HEK293 (cell line): Measurements from ENCODE around the gene GLCCI1.

Source experiments
- CTCF ChIA-PET: fragments of 350-600 bp; formaldehyde crosslinking; extraction: SDS; loops from one replicate; lab custom pipeline; 2021; ENCODE audit warnings: antibody characterized with exemption; lab: Yijun Ruan, JAX
- POLR2A ChIA-PET: fragments of 300-600 bp; formaldehyde crosslinking; extraction: SDS; loops from one replicate; lab custom pipeline; 2020; ENCODE audit warnings: antibody characterized with exemption, inconsistent platforms; lab: Yijun Ruan, JAX
- H3K27ac ChIP-seq: fragments of 200-500 bp; sonication (Bioruptor generic); 2 replicates; pipeline ENCODE4 v1.5.1; 2014; ENCODE audit warnings: low read depth, low read length, control low read depth, inconsistent platforms; ENCODE audit errors: extremely low read depth
- H3K36me3 ChIP-seq, 2 experiments: fragments of 200-500 bp in 1 of 2; sonication (Bioruptor generic) in 1 of 2; 1 replicate in 1 of 2; 2 replicates in 1 of 2; pipeline ENCODE4 v1.5.1; 2014 to 2017; ENCODE audit warnings: inconsistent platforms in 2 of 2, low read length in 2 of 2; ENCODE audit not compliant: control insufficient read depth in 2 of 2, insufficient read depth in 1 of 2
- H3K4me1 ChIP-seq: fragments of 200-500 bp; sonication (Bioruptor generic); 2 replicates; pipeline ENCODE4 v1.5.1; 2014; ENCODE audit warnings: mild to moderate bottlenecking, low read length, inconsistent platforms; ENCODE audit not compliant: control insufficient read depth, insufficient read depth
- H3K4me3 ChIP-seq: 2 replicates; pipeline ENCODE4 v1.5.1; 2011; ENCODE audit warnings: low read depth, mild to moderate bottlenecking, control low read depth, low read length, moderate library complexity
- H3K9me3 ChIP-seq: fragments of 200-500 bp; sonication (Bioruptor generic); 2 replicates; pipeline ENCODE4 v1.5.1; 2014; ENCODE audit warnings: low read depth, low read length, inconsistent platforms; ENCODE audit not compliant: control insufficient read depth, insufficient read depth
- KLF16 ChIP-seq: fragments of 450-650 bp; formaldehyde crosslinking; IDR thresholded peaks from 2 replicates; pipeline ENCODE4 v1.5.1; 2017; ENCODE audit warnings: missing biosample characterization, missing genetic modification characterization
- RBAK ChIP-seq: fragments of 450-650 bp; formaldehyde crosslinking; IDR thresholded peaks from 2 replicates; pipeline ENCODE4 v1.5.1; 2016; ENCODE audit warnings: missing biosample characterization, missing genetic modification characterization
- REPIN1 ChIP-seq: fragments of 450-650 bp; formaldehyde crosslinking; IDR thresholded peaks from 2 replicates; pipeline ENCODE4 v1.5.1; 2017; ENCODE audit warnings: missing biosample characterization, missing genetic modification characterization, low read depth
- WT1 ChIP-seq: fragments of 450-650 bp; formaldehyde crosslinking; IDR thresholded peaks from 2 replicates; pipeline ENCODE4 v1.5.1; 2016; ENCODE audit warnings: missing biosample characterization, missing genetic modification characterization
- ZBTB8A ChIP-seq: fragments of 450-650 bp; formaldehyde crosslinking; IDR thresholded peaks from 2 replicates; pipeline ENCODE4 v1.5.1; 2016; ENCODE audit warnings: missing biosample characterization, missing genetic modification characterization
- ZIC2 ChIP-seq: fragments of 450-650 bp; formaldehyde crosslinking; IDR thresholded peaks from 2 replicates; pipeline ENCODE4 v1.5.1; 2016; ENCODE audit warnings: missing biosample characterization, missing genetic modification characterization
- ZNF114 ChIP-seq: fragments of 450-650 bp; formaldehyde crosslinking; IDR thresholded peaks from 2 replicates; pipeline ENCODE4 v1.5.0; 2017; ENCODE audit warnings: missing biosample characterization, missing genetic modification characterization
- ZNF157 ChIP-seq: fragments of 450-650 bp; formaldehyde crosslinking; IDR thresholded peaks from 2 replicates; pipeline ENCODE4 v1.5.1; 2016; ENCODE audit warnings: missing biosample characterization, missing genetic modification characterization
- ZNF221 ChIP-seq: fragments of 450-650 bp; formaldehyde crosslinking; IDR thresholded peaks from 2 replicates; pipeline ENCODE4 v1.5.1; 2017; ENCODE audit warnings: missing biosample characterization, missing genetic modification characterization, borderline replicate concordance
- ZNF366 ChIP-seq: fragments of 450-650 bp; formaldehyde crosslinking; conservative IDR thresholded peaks from 2 replicates; pipeline ENCODE4 v1.5.1; 2016; ENCODE audit warnings: missing biosample characterization, missing genetic modification characterization
- ZNF433 ChIP-seq: fragments of 450-650 bp; formaldehyde crosslinking; IDR thresholded peaks from 2 replicates; pipeline ENCODE4 v1.5.1; 2016; ENCODE audit warnings: missing biosample characterization, missing genetic modification characterization, low read depth
- ZNF48 ChIP-seq: fragments of 450-650 bp; formaldehyde crosslinking; IDR thresholded peaks from 2 replicates; pipeline ENCODE4 v1.5.1; 2016; ENCODE audit warnings: missing biosample characterization, missing genetic modification characterization
- ZNF571 ChIP-seq: fragments of 450-650 bp; formaldehyde crosslinking; IDR thresholded peaks from 2 replicates; pipeline ENCODE4 v1.5.0; 2017; ENCODE audit warnings: missing biosample characterization, missing genetic modification characterization
- ZNF670 ChIP-seq: fragments of 450-650 bp; formaldehyde crosslinking; IDR thresholded peaks from 2 replicates; pipeline ENCODE4 v1.5.1; 2016; ENCODE audit warnings: missing biosample characterization, missing genetic modification characterization, low read depth
- ZNF843 ChIP-seq: fragments of 450-650 bp; formaldehyde crosslinking; IDR thresholded peaks from 2 replicates; pipeline ENCODE4 v1.5.1; 2016; ENCODE audit warnings: missing biosample characterization, missing genetic modification characterization
- TF ChIP-seq, protein P1 (sequence below): fragments of 450-650 bp; formaldehyde crosslinking; IDR thresholded peaks from 2 replicates; pipeline ENCODE4 v1.5.1; 2016; ENCODE audit warnings: missing biosample characterization, missing genetic modification characterization
- TF ChIP-seq, protein P2 (sequence below): fragments of 450-650 bp; formaldehyde crosslinking; IDR thresholded peaks from 2 replicates; pipeline ENCODE4 v1.5.1; 2016; ENCODE audit warnings: missing biosample characterization, missing genetic modification characterization
- TF ChIP-seq, protein P3 (sequence below): fragments of 450-650 bp; IDR thresholded peaks from 2 replicates; pipeline ENCODE4 v1.5.1; 2018; ENCODE audit warnings: missing biosample characterization, mild to moderate bottlenecking, missing genetic modification characterization
- TF ChIP-seq, protein P4 (sequence below): fragments of 450-650 bp; formaldehyde crosslinking; IDR thresholded peaks from 2 replicates; pipeline ENCODE4 v1.5.1; 2016; ENCODE audit warnings: missing biosample characterization, missing genetic modification characterization

The GLCCI1 gene

DNA sequence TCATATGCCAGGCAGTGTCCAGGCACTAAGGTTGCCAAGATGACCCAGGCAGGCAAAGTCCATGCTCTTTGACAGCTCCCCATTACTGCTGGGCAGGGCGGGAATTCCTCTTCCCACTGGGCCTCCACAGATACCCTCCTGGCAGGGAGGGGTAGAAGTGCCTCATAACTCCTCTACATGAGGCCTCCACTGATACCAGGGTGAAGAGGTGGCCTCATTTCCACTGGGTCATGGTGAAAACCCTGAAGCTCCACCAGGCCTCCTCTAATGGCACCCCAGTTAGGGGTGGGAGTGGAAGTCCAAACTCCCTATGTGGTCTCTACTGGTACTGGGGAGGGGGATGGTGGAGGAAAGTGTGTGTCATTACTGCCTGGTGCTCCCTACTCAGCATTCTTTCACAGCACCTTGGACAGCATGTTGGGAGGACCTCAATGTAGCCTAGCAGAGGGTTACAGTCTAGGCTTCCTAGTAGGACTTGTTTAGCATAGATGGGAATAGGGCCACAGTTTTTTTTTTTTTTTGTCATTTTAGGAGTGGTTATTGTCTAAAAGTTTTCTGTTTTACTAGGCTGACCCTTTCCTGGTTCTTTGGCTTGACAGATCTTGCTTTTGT lies 34.6 kb upstream of the GLCCI1 start:
- TF ChIP-seq ZNF571 (tag by site-specific recombination) (no peak), ZNF670 (tag by site-specific recombination) (no peak), ZBTB8A (tag by site-specific recombination) (no peak), RBAK (tag by site-specific recombination) (no peak), ZNF48 (tag by site-specific recombination) (no peak), ZIC2 (tag by site-specific recombination) (peak; percentile 74), ZNF843 (tag by site-specific recombination) (no peak)
- TF ChIP-seq, protein P1, sequence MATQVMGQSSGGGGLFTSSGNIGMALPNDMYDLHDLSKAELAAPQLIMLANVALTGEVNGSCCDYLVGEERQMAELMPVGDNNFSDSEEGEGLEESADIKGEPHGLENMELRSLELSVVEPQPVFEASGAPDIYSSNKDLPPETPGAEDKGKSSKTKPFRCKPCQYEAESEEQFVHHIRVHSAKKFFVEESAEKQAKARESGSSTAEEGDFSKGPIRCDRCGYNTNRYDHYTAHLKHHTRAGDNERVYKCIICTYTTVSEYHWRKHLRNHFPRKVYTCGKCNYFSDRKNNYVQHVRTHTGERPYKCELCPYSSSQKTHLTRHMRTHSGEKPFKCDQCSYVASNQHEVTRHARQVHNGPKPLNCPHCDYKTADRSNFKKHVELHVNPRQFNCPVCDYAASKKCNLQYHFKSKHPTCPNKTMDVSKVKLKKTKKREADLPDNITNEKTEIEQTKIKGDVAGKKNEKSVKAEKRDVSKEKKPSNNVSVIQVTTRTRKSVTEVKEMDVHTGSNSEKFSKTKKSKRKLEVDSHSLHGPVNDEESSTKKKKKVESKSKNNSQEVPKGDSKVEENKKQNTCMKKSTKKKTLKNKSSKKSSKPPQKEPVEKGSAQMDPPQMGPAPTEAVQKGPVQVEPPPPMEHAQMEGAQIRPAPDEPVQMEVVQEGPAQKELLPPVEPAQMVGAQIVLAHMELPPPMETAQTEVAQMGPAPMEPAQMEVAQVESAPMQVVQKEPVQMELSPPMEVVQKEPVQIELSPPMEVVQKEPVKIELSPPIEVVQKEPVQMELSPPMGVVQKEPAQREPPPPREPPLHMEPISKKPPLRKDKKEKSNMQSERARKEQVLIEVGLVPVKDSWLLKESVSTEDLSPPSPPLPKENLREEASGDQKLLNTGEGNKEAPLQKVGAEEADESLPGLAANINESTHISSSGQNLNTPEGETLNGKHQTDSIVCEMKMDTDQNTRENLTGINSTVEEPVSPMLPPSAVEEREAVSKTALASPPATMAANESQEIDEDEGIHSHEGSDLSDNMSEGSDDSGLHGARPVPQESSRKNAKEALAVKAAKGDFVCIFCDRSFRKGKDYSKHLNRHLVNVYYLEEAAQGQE (tag by site-specific recombination), result peak; percentile 69; the same call in 1 of the 2 replicates
- TF ChIP-seq, protein P2, sequence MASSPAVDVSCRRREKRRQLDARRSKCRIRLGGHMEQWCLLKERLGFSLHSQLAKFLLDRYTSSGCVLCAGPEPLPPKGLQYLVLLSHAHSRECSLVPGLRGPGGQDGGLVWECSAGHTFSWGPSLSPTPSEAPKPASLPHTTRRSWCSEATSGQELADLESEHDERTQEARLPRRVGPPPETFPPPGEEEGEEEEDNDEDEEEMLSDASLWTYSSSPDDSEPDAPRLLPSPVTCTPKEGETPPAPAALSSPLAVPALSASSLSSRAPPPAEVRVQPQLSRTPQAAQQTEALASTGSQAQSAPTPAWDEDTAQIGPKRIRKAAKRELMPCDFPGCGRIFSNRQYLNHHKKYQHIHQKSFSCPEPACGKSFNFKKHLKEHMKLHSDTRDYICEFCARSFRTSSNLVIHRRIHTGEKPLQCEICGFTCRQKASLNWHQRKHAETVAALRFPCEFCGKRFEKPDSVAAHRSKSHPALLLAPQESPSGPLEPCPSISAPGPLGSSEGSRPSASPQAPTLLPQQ (tag by site-specific recombination), result no peak
- no peak overlapping the region for H3K4me3 ChIP-seq
- CTCF ChIA-PET, result no interaction called here
- POLR2A ChIA-PET, result no interaction called here
- no peak overlapping the region for H3K27ac ChIP-seq
- no peaks in the 10 kb centered on the region for H3K36me3 ChIP-seq
- H3K4me1 ChIP-seq, result no peaks in the 10 kb centered on the region
- H3K9me3 ChIP-seq, result no peaks in the 10 kb centered on the region

DNA sequence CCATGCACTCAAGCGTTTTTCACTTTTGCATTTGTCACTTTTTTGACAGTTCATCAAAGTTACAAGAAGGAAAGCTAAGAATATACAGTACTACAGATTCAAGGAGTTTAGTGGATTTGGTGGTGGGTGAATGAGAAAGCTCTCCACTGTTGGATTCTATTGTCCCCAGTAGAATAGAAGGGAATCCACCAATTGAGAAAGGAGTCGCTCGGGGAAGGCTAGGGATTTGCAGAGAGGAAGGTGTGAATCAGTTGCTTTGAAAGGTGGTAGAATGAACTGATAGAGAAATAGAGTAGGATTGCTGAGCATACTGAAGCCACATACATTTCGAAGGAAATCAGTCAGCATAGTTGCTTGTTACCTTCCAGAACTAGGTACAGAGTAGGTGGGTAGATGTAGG lies 33.7 kb upstream of the GLCCI1 start:
- ChIA-PET POLR2A (no interaction called here), CTCF (no interaction called here)
- Histone ChIP-seq H3K4me1 (no peaks in the 10 kb centered on the region), H3K36me3 (no peaks in the 10 kb centered on the region), H3K27ac (no peak overlapping the region), H3K4me3 (no peak overlapping the region), H3K9me3 (no peaks in the 10 kb centered on the region)
- no peak for TF ChIP-seq REPIN1 (tag by site-specific recombination)
- no peak for TF ChIP-seq WT1 (tag by site-specific recombination)
- TF ChIP-seq, protein P3, sequence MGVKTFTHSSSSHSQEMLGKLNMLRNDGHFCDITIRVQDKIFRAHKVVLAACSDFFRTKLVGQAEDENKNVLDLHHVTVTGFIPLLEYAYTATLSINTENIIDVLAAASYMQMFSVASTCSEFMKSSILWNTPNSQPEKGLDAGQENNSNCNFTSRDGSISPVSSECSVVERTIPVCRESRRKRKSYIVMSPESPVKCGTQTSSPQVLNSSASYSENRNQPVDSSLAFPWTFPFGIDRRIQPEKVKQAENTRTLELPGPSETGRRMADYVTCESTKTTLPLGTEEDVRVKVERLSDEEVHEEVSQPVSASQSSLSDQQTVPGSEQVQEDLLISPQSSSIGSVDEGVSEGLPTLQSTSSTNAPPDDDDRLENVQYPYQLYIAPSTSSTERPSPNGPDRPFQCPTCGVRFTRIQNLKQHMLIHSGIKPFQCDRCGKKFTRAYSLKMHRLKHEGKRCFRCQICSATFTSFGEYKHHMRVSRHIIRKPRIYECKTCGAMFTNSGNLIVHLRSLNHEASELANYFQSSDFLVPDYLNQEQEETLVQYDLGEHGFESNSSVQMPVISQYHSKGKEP (tag by site-specific recombination), result no peak
- no peak for TF ChIP-seq KLF16 (tag by site-specific recombination)
- TF ChIP-seq ZNF114 (tag by site-specific recombination), result no peak
- TF ChIP-seq ZNF433 (tag by site-specific recombination), result no peak
- TF ChIP-seq, protein P4, sequence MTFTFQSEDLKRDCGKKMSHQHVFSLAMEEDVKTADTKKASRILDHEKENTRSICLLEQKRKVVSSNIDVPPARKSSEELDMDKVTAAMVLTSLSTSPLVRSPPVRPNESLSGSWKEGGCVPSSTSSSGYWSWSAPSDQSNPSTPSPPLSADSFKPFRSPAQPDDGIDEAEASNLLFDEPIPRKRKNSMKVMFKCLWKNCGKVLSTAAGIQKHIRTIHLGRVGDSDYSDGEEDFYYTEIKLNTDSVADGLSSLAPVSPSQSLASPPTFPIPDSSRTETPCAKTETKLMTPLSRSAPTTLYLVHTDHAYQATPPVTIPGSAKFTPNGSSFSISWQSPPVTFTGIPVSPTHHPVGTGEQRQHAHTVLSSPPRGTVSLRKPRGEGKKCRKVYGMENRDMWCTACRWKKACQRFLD (tag by site-specific recombination), result no peak
- no peak for TF ChIP-seq ZNF221
- TF ChIP-seq ZNF157, result no peak
- TF ChIP-seq ZNF366 (tag by site-specific recombination), result no peak
